MM.1S (cell line): ENCODE data around the gene WDSUB1.

Experiments used
- DNase-seq: peaks from one replicate; pipeline ENCODE4 v3.0.0-alpha.2; 2015
- H2AFZ ChIP-seq: fragments of 300-600 bp; sonication (generic); 2 replicates; pipeline ENCODE4 v1.6.0; 2016; ENCODE audit warnings: antibody characterized with exemption, low read length
- H3F3A ChIP-seq: fragments of 300-600 bp; sonication (generic); 2 replicates; pipeline ENCODE4 v1.6.1; 2016; ENCODE audit warnings: mild to moderate bottlenecking, antibody characterized with exemption, low read length, moderate library complexity, mixed read lengths; ENCODE audit not compliant: insufficient read depth
- H3K27ac ChIP-seq: fragments of 300-600 bp; sonication (generic); 2 replicates; pipeline ENCODE4 v1.5.1; 2016; ENCODE audit warnings: mild to moderate bottlenecking, low read length
- H3K27me3 ChIP-seq: fragments of 300-600 bp; sonication (generic); replicated peaks from 2 replicates; pipeline ENCODE4 v1.6.0; 2016; ENCODE audit warnings: low read length; ENCODE audit not compliant: insufficient read depth
- H3K36me3 ChIP-seq: fragments of 300-600 bp; sonication (generic); replicated peaks from 2 replicates; pipeline ENCODE4 v1.6.1; 2016; ENCODE audit warnings: mild to moderate bottlenecking, low read length, mixed read lengths; ENCODE audit not compliant: insufficient read depth
- H3K4me1 ChIP-seq: fragments of 300-600 bp; sonication (generic); 2 replicates; pipeline ENCODE4 v1.6.1; 2016; ENCODE audit warnings: low read length, mixed read lengths
- H3K4me2 ChIP-seq: fragments of 300-600 bp; sonication (generic); 2 replicates; pipeline ENCODE4 v1.6.0; 2016; ENCODE audit warnings: low read depth, low read length
- H3K4me3 ChIP-seq: fragments of 300-600 bp; sonication (generic); 2 replicates; pipeline ENCODE4 v1.5.1; 2016; ENCODE audit warnings: low read length, mixed read lengths
- H3K79me2 ChIP-seq: fragments of 300-600 bp; sonication (generic); 2 replicates; pipeline ENCODE4 v1.6.1; 2016; ENCODE audit warnings: mixed run types, low read length, mixed read lengths
- H3K9ac ChIP-seq: fragments of 300-600 bp; sonication (generic); 2 replicates; pipeline ENCODE4 v1.6.1; 2016; ENCODE audit warnings: low read length, mixed read lengths
- H3K9me2 ChIP-seq: fragments of 300-600 bp; sonication (generic); replicated peaks from 2 replicates; pipeline ENCODE4 v1.6.1; 2016; ENCODE audit warnings: mild to moderate bottlenecking, low read length, mixed read lengths; ENCODE audit not compliant: insufficient read depth
- H3K9me3 ChIP-seq: fragments of 300-600 bp; sonication (generic); replicated peaks from 2 replicates; pipeline ENCODE4 v1.6.1; 2016; ENCODE audit warnings: mild to moderate bottlenecking, low read length, mixed read lengths; ENCODE audit not compliant: insufficient read depth
- H4K20me1 ChIP-seq: fragments of 300-600 bp; sonication (generic); 2 replicates; pipeline ENCODE4 v1.6.1; 2016; ENCODE audit warnings: mild to moderate bottlenecking, low read length, moderate library complexity, mixed read lengths; ENCODE audit not compliant: insufficient read depth
- CTCF ChIP-seq: fragments of 300-600 bp; sonication (generic); IDR thresholded peaks from 2 replicates; pipeline ENCODE4 v1.5.1; 2016; ENCODE audit warnings: antibody characterized with exemption, low read length, mixed read lengths
- EZH2 ChIP-seq: fragments of 300-600 bp; sonication (generic); optimal IDR thresholded peaks from 2 replicates; pipeline ENCODE3; 2017; ENCODE audit warnings: low read depth, mild to moderate bottlenecking, antibody characterized with exemption, low read length, mixed read lengths
- EZH2phosphoT487 ChIP-seq: fragments of 300-600 bp; sonication (generic); IDR thresholded peaks from 2 replicates; pipeline ENCODE4 v1.6.1; 2018; ENCODE audit warnings: antibody characterized with exemption, low read length

Gene WDSUB1

GRCh38 chr2:159227467-159227866, 59.0 kb downstream of the WDSUB1 start:
- Histone ChIP-seq H4K20me1 (no peaks in the 10 kb centered on the region), H2AFZ (no peak overlapping the region), H3K27ac (no peak overlapping the region), H3K36me3 (no peaks in the 10 kb centered on the region), H3K9ac (no peak overlapping the region), H3K9me2 (no peaks in the 10 kb centered on the region), H3F3A (0 out of 2 replicates have a peak, but pooled peaks cover 3% of the 10 kb centered on the region), H3K9me3 (no peaks in the 10 kb centered on the region), H3K4me1 (peaks cover 9% of the 10 kb centered on the region), H3K4me3 (no peak overlapping the region), H3K79me2 (no peaks in the 10 kb centered on the region), H3K27me3 (no peaks in the 10 kb centered on the region), H3K4me2 (no peak overlapping the region)
- DNase-seq: no peak
- TF ChIP-seq CTCF (no peak), EZH2phosphoT487 (no peak), EZH2 (no peak)

GRCh38 chr2:159226608-159227385, 59.7 kb downstream of the WDSUB1 start:
- peaks cover 9% of the 10 kb centered on the region for H3K4me1 ChIP-seq
- no peaks in the 10 kb centered on the region for H4K20me1 ChIP-seq
- H3K9me2 ChIP-seq: no peaks in the 10 kb centered on the region
- H3K36me3 ChIP-seq: no peaks in the 10 kb centered on the region
- 0 out of 2 replicates have a peak, but pooled peaks cover 3% of the 10 kb centered on the region for H3F3A ChIP-seq
- peak overlapping the region; percentile 24; the same call in 1 of the 2 replicates for H3K27ac ChIP-seq
- no peak overlapping the region for H2AFZ ChIP-seq
- DNase-seq: no peak
- no peaks in the 10 kb centered on the region for H3K9me3 ChIP-seq
- H3K4me3 ChIP-seq: no peak overlapping the region
- H3K9ac ChIP-seq: no peak overlapping the region
- H3K4me2 ChIP-seq: no peak overlapping the region
- H3K27me3 ChIP-seq: no peaks in the 10 kb centered on the region
- H3K79me2 ChIP-seq: no peaks in the 10 kb centered on the region
- no peak for TF ChIP-seq CTCF
- TF ChIP-seq EZH2: no peak
- no peak for TF ChIP-seq EZH2phosphoT487

DNA sequence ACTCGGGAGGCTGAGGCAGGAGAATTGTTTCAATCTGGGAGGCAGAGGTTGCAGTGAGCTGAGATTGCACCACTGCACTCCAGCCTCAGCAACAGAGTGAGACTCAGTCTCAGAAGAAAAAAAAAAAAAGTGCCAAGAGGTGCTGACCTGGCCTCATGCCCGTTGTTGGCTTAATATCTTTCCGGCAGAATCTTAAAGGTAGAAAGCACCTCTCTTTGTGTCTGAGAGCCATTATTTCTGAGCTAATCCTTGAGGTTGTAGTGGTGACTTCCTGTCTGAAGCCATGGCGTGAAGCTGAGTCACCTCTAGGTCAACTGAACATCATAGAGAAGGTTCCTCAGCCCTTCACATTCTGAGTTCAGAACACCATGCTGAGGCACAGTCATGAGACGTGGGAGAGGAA, 60.4 kb downstream of the WDSUB1 start:
- DNase-seq: peak; percentile 64
- Histone ChIP-seq H3K79me2 (no peaks in the 10 kb centered on the region), H3K9me3 (no peaks in the 10 kb centered on the region), H3K4me1 (peaks cover 9% of the 10 kb centered on the region), H3K27me3 (no peaks in the 10 kb centered on the region), H3K4me3 (no peak overlapping the region), H3K36me3 (no peaks in the 10 kb centered on the region), H3K9me2 (no peaks in the 10 kb centered on the region), H2AFZ (no peak overlapping the region), H3K9ac (no peak overlapping the region), H3F3A (0 out of 2 replicates have a peak, but pooled peaks cover 3% of the 10 kb centered on the region), H3K27ac (peak overlapping the region; percentile 24; the same call in 1 of the 2 replicates), H4K20me1 (no peaks in the 10 kb centered on the region), H3K4me2 (no peak overlapping the region)
- TF ChIP-seq EZH2phosphoT487 (no peak), CTCF (no peak), EZH2 (no peak)
